ENCODE measurements around the gene SMCR8. TPM values are rescaled to one million over a fixed set of nuclear protein-coding genes. Genes with fewer than 3 reads are reported as not detected.
"Not testable (repeated sequence)": the region's sequence is repeated elsewhere in the genome, so short reads cannot be mapped to it uniquely, and the experiment has no call there.

SMCR8 gene
- total RNA-seq, 6 experiments from 2014 or later = 13.9 to 16.9 (median 15.5) TPM

GRCh38 chr17:18371455-18371854 is 56.4 kb downstream of the SMCR8 start:
- TF ChIP-seq CTCF (IDR thresholded peaks at IDR 0.05) = no peak
- Mint-ChIP-seq H3K27ac (no peak overlapping the region), H3K9me3 (no peaks in the 10 kb centered on the region; the same call in 1 of the 2 replicates), H3K4me1 (ENCODE audit: low read depth) (peaks cover 10% of the 10 kb centered on the region), H3K27me3 (ENCODE audit: insufficient read depth) (0 out of 2 replicates have a peak, but pooled peaks cover 8% of the 10 kb centered on the region), H3K4me3 (no peak overlapping the region), H3K36me3 (ENCODE audit: low read depth) (no peaks in the 10 kb centered on the region)
- DNase-seq = no peak

- not testable (repeated sequence) for H3K27me3 Mint-ChIP-seq (ENCODE audit: insufficient read depth); H3K9me3 Mint-ChIP-seq; H3K36me3 Mint-ChIP-seq (ENCODE audit: low read depth); DNase-seq; H3K4me3 Mint-ChIP-seq; H3K27ac Mint-ChIP-seq
- H3K4me1 Mint-ChIP-seq (ENCODE audit: low read depth) = peaks cover 10% of the 10 kb centered on the region
Observed at GRCh38 chr17:18373181-18373580, 58.1 kb downstream of the SMCR8 start.

GRCh38 chr17:18374216-18374615 is 59.1 kb downstream of the SMCR8 start:
- TF ChIP-seq CTCF (IDR thresholded peaks at IDR 0.05) = no peak
- Mint-ChIP-seq H3K27ac (no peak overlapping the region), H3K36me3 (ENCODE audit: low read depth) (no peaks in the 10 kb centered on the region), H3K27me3 (ENCODE audit: insufficient read depth) (0 out of 2 replicates have a peak, but pooled peaks cover 3% of the 10 kb centered on the region), H3K9me3 (no peaks in the 10 kb centered on the region; the same call in 1 of the 2 replicates), H3K4me3 (no peak overlapping the region), H3K4me1 (ENCODE audit: low read depth) (peaks cover 10% of the 10 kb centered on the region)
- DNase-seq = no peak

Small RNA genes lying within 50 kb of the gene (microRNA-seq; reads per million reads assigned to microRNA genes)
- gene MIR6778 = not detected

Other genes starting within 250 kb of the SMCR8 start
- 10 to 100 TPM; 30.6 to 38.1 (median 33.7) TPM for gene DRG2, start 227.3 kb upstream of the SMCR8 start, total RNA-seq (2021; fragmentation: NEBNext Ultra II Directional; extraction: Animal tissue kit (Norgen Biotek cat#: 25700))
- under 1 TPM in 4 of 6 experiments, not detected in 2; 0.12 to 0.20 (median 0.16) TPM for gene MYO15A, start 206.5 kb upstream of the SMCR8 start, total RNA-seq (2021; fragmentation: NEBNext Ultra II Directional; extraction: Animal tissue kit (Norgen Biotek cat#: 25700))
- gene ALKBH5, start 131.5 kb upstream of the SMCR8 start, total RNA-seq (2021; fragmentation: NEBNext Ultra II Directional; extraction: Animal tissue kit (Norgen Biotek cat#: 25700)) = 100 to 1,000 TPM in 3 of 6 experiments, 10 to 100 TPM in 3; 90.2 to 117 (median 103) TPM
- 10 to 100 TPM; 38.0 to 50.8 (median 41.0) TPM for gene LLGL1, start 89.7 kb upstream of the SMCR8 start, total RNA-seq (2021; fragmentation: NEBNext Ultra II Directional; extraction: Animal tissue kit (Norgen Biotek cat#: 25700))
- 100 to 1,000 TPM; 347 to 472 (median 438) TPM for gene FLII, start 56.6 kb upstream of the SMCR8 start, total RNA-seq (2021; fragmentation: NEBNext Ultra II Directional; extraction: Animal tissue kit (Norgen Biotek cat#: 25700))
- 10 to 100 TPM; 13.3 to 19.9 (median 16.6) TPM for gene MIEF2, start 54.6 kb upstream of the SMCR8 start, total RNA-seq (2021; fragmentation: NEBNext Ultra II Directional; extraction: Animal tissue kit (Norgen Biotek cat#: 25700))
- 10 to 100 TPM; 23.0 to 26.4 (median 24.0) TPM for gene TOP3A, start 299 bp upstream of the SMCR8 start, total RNA-seq (2021; fragmentation: NEBNext Ultra II Directional; extraction: Animal tissue kit (Norgen Biotek cat#: 25700))
- 10 to 100 TPM in 5 of 6 experiments, 1 to 10 TPM in 1; 7.9 to 18.5 (median 16.2) TPM for gene SHMT1, start 48.3 kb downstream of the SMCR8 start, total RNA-seq (2021; fragmentation: NEBNext Ultra II Directional; extraction: Animal tissue kit (Norgen Biotek cat#: 25700))
- gene EVPLL, start 62.5 kb downstream of the SMCR8 start, total RNA-seq (2021; fragmentation: NEBNext Ultra II Directional; extraction: Animal tissue kit (Norgen Biotek cat#: 25700)) = not detected
- gene LGALS9C, start 161.5 kb downstream of the SMCR8 start, total RNA-seq (2021; fragmentation: NEBNext Ultra II Directional; extraction: Animal tissue kit (Norgen Biotek cat#: 25700)) = under 1 TPM in 2 of 6 experiments, not detected in 4; 0.17 to 0.23 TPM